ENCODE data around the gene XIRP2. TPM values are rescaled to one million over a fixed set of nuclear protein-coding genes. Genes with fewer than 3 reads are reported as not detected.

XIRP2 gene
- total RNA-seq, 1 donor = 0.09 TPM

GRCh38 chr2:167293943-167294775, 405.9 kb downstream of the XIRP2 start:
- peak; percentile 26 for DNase-seq (ENCODE audit: low read depth)
- no peak for TF ChIP-seq CTCF (IDR thresholded peaks at IDR 0.05; ENCODE audit: insufficient read depth, low read length)
- peak overlapping the region; percentile 49 for H3K4me3 ChIP-seq (ENCODE audit: low read depth, low read length)

- DNase-seq (ENCODE audit: low read depth) = no peak
These were observed 406.5 kb downstream of the XIRP2 start for GRCh38 chr2:167294776-167295140.

GRCh38 chr2:167297292-167297691, 409.0 kb downstream of the XIRP2 start:
- no peak overlapping the region for H3K4me3 ChIP-seq (ENCODE audit: low read depth, low read length)
- no peak for TF ChIP-seq CTCF (IDR thresholded peaks at IDR 0.05; ENCODE audit: insufficient read depth, low read length)
- DNase-seq (ENCODE audit: low read depth) = no peak

More at GRCh38 chr2:167294776-167295140, 406.5 kb downstream of the XIRP2 start:
- H3K4me3 ChIP-seq (ENCODE audit: low read depth, low read length) = peak overlapping the region; percentile 49
- TF ChIP-seq CTCF (IDR thresholded peaks at IDR 0.05; ENCODE audit: insufficient read depth, low read length) = no peak

- DNase-seq (ENCODE audit: low read depth) = no peak
- no peak overlapping the region for H3K4me3 ChIP-seq (ENCODE audit: low read depth, low read length)
- TF ChIP-seq CTCF (IDR thresholded peaks at IDR 0.05; ENCODE audit: insufficient read depth, low read length) = no peak
These were observed 409.7 kb downstream of the XIRP2 start for GRCh38 chr2:167298017-167298416.

Data from fibroblast of the aortic adventitia (primary cell).